UCSD-AML1 (cell line): Measurements from ENCODE around the gene SUSD3.

Experiments used
- DNase-seq: peaks from one replicate; lab custom pipeline; 2025; ENCODE audit not compliant: unreplicated experiment; lab: John Stamatoyannopoulos, UW

SUSD3 gene

DNA sequence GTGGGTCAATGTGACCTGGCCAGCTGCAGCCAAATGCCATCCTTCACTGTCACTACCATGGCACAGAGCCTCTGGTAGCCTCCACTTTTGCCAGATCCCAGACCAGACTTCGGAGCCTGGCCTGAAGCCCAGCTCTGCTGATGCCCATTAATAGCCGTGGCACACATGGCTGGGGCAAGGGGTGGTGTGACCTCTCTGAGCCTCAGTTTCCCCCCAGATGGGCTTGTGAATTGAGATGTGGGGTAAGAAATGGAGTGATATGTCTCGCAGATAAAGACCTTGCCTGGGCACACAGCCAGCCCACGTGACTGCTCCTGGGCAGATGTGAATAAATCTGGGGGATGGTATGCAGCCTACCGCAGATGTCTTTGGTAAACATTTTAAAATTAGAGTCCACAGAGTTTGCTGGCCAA, 13.9 kb downstream of the SUSD3 start:
- DNase-seq: no peak

DNA sequence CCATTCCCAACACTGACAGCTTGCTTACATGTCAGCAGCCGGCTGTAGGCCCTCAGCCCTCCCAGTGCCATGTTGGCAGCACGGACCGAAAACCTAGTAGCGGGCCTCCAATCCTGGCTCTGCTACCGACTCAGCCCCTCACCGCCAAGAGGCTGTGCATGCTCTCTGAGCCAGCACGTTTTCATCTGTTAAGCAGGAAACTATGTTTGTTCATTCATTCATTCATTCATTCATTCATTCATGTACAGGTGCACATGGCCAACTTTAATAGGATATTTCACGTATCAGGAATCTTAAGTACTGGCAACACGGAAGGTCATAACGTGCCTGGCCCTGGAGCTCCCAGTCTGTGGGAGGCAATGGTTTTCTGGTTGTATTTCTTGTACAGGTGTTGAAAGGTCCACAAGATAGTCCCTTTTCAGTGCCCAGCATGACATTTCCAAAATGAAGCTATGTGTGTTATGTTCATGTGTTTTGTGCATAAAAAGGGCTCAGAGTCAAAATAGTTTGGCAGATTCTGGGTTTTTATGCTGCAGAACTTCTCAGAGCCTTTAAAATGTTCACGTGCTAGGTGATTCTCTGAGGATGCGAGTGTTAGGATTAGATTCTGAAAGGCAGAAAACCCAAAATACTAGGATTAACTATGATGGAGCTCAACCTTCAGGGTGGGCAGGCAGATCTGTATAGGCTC, 17.7 kb downstream of the SUSD3 start:
- DNase-seq: no peak

DNA sequence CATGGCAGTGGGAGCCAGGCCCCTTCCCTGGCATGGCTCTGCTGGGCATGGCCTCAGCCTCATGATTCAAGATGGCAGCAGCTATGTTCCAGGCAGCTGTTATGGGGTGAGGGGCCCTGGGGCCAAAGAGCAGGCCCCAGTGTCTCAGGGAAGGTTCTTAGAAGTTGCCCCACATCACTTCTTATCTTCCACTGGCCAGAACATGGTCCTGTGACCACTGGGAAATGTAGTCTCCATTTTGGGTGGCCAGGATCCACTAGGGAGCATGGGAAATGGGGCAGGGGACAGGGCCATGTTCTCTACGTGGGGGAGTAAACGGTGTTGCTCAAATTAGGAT, 18.3 kb downstream of the SUSD3 start:
- no peak for DNase-seq

DNA sequence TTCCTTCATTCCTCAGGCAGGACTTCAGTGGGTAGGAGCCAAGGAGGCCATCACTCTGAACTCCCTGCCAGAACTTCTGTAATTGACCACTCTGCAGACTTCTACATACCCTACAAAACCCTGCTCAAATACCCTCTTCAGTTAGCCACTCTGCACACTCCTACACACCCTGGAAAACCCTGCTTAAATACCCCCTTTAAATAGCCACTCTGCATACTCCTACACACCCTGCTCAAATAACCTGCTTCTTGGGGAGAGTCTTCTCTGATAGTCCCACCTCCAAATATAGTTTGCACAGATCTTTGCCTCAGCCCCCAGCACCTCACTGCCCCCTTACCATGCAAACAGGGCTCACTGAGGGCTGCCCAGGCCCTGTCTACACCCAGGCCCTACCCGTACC, 18.9 kb downstream of the SUSD3 start:
- DNase-seq: no peak

DNA sequence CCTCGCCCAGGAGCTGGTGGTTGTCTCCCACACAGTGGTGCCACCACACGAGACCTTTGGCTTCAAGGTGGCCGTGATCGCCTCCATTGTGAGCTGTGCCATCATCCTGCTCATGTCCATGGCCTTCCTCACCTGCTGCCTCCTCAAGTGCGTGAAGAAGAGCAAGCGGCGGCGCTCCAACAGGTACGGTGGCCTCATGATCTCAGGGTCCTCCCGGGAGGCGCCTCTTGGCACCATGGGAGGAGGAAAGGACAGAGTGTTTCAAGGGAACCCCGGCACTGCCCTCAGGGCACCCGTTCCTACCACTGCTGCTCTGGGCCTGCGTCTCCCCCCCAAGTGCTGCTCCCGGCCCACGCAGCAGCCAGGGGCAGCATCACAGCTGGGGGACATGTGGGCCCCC, 19.3 kb downstream of the SUSD3 start:
- DNase-seq: no peak

DNA sequence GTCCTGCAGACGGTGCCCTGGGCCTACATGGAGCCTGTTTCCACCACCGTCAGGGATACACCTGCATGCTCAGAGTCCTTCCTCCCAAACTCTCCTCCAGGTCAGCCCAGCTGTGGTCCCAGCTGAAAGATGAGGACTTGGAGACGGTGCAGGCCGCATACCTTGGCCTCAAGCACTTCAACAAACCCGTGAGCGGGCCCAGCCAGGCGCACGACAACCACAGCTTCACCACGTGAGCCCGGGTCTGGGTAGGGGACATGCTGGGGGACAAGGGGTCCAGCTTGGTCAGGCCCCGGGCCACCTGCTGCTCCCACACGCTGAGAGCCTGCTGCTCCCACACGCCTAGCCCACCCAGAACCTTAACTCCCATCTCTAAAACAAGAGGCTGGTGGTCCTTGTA, 20.9 kb downstream of the SUSD3 start:
- no peak for DNase-seq

DNA sequence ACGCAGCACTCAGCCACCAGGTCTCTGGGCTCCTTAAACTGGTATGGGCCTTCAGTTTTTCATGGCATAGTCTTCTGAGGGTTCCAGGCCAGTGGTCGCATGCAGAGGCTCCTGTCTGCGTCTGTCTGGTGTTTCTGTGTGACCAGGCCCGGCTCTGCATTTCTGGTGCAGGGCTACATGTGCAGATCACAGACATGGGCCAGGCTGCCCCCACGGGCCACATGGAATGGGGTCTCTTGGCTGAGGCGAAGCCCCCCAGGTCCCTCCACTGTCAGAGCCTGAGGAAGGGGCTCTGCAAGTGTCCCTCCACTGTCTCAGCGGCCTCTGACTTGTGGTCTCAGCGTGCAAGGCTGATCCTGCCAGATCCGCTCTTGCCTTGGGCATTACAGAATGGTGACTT, 21.9 kb downstream of the SUSD3 start:
- no peak for DNase-seq

DNA sequence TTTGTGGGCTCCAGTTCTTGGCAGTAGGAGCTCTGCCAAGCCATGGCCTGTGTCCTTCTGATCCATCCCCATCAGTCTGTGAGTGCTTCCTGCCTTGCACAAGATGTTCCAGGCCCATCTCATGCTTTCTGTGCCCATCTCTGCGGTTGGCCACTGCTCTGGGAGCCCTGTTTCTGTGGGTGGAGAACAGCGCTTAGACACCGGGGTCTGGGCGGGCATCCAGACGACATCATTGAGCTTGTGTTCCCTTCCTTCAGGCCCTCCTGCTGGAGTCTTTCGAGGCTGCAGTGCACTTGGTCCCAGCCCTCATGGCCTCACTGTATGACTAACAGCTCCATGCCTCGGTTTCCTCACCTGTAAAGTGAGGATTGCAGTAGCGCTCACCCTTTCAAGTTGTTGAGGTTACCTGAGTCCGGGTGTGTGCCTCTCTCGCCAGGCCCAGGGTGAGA, 22.6 kb downstream of the SUSD3 start:
- no peak for DNase-seq

DNA sequence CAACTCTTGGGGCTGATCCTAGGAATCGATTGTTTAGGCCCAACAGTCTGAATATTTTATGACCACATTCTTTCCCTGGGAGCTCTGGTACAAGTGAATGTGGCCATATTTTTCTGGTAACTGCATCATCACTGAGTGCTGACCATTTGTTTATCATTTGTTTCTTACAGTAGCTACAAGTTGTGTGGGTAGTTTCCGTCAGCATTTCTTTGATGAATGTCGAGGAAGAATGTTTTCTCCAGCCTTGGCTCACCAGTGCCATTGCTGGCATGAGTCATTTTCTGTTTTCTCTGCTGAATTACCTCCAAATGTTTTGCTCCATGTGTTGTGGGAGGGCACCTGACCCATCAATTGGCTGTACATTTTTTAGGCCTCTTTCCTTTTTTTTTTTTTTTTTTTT, 23.4 kb downstream of the SUSD3 start:
- no peak for DNase-seq

DNA sequence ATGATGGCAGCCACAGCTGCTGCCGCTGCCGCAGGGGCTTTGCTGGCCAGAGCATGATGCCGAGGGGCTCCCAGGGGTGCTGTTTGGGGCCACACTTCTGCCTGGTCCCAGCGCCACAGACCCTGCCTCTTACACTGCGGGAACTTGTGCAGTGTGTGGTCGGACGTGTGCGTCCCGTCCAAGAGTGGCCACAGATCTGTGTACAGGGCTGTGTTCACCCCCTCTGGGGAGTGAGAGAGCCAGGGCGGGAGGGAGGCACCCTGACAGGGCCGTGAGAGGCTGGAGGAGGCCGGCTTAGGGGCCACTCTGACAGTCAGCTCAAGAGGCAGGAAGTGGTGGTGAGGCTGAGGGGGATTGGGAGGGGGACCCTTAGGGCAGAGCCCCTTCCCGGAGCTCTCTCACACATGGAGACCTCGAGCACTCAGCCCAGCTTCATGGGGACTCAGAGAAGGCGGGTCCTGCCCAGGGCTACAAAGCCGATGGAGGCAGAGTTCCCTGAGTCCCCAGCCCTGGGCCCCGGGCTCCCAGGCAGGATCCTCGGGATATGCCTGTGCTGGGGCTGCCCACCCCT, 24.4 kb downstream of the SUSD3 start:
- no peak for DNase-seq

DNA sequence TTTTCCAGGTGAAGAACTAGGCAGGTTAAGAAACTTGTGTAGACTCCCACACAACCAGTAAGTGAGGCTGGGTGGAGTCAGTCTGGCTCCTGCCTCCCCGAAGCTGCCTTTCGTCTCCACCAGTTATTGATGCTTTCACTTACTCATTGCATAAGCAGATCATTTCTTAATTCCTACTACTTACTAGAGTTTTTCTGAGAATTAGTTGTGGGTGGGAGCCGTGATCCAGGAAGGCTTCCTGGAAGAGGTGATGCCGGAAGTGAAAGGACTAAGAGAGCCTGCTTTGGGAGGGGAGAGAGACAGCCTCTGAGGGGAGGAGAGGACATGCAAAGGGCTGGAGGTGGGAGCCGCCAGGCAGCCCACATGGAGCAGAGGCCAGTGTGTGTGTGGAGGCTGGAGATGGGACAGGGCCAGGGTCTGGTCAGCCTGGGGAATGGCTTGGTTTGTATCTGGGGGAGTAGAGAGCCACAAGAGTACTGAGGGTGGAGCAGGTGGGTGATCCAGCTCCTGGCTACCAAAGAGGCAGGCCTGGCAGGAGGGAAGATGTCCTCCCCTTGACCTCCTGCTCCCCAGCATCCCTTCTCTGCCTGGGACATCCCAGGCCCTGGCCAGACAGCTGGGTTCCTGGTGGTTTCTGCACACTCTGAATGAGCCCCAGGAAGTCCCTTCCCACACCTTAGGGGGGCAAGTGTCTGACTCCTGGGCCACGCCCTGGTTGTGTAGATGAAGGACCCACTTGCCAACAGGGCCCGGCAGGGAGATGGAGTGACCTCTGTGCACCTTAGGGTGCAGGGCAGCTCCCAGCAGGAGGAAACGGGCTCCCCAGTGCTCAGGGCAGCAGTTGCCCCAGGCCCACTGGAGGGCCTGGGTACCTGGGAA, 25.3 kb downstream of the SUSD3 start:
- no peak for DNase-seq

DNA sequence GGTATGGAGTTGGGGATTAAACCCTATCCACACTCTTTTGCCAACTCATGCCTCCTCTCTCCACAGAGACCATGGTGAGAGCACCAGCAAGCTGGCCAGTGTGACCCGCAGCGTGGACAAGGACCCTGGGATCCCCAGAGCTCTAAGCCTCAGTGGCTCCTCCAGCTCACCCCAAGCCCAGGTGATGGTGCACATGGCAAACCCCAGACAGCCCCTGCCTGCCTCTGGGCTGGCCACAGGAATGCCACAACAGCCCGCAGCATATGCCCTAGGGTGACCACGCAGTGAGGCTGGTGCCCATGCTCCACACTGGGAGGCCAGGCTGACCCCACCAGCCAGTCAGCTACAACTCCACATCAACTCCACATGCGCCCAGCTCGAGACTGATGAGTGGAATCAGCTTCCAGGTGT, 26.0 kb downstream of the SUSD3 start:
- no peak for DNase-seq

DNA sequence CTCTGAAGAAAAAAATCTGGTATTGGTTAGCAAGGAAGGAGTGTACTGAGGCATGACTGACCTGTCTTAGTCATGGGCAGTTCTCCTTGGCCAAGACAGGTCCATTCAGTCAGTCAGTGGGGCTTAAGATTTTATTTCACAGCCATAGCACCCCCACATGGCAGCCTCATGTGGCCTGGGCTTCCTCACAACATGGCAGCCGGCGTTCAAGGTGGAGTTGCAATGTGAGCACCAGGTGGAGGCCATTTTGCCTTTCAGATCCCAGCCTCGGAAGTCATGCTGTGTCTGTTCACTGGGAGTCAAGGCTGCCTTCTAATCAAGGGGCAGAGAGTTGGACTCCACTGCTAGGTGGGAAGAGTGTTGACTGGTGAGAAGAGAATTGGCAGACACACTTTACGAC, 27.2 kb downstream of the SUSD3 start:
- DNase-seq: no peak

DNA sequence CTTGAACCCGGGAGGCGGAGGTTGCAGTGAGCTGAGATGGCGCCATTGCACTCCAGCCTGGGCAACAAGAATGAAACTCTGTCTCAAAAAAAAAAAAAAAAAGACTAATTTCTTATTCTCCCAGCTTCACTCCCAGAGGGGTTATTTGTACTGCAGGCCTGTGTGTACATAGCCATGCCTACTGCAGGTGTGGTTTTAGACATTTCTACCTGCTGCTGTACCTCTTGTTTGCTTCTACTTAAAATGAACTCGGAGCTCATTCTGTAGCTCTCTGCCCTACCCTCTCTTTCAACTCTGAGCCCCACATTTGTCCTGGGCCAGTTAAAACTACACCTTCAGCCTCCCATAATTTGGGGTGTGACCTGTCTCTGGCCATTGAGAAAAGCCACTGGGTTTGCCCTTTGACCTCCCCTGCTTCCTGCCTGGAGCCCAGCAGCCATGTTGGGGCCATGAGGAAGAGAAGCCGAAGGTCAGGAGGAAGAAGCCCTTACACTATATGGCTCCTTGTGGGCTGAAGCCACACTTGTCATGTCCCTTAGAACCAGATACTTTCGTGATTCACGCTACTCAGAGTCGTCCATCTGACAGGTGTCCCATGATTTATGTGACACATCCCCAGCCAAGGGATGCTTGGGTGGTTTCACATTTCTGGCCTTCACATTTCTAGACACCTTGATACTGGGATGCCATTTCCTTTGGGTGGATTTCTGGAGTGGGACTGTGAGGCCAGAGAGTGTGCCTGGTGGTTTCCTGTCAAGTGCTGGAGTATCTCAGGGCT, 28.1 kb downstream of the SUSD3 start:
- no peak for DNase-seq

DNA sequence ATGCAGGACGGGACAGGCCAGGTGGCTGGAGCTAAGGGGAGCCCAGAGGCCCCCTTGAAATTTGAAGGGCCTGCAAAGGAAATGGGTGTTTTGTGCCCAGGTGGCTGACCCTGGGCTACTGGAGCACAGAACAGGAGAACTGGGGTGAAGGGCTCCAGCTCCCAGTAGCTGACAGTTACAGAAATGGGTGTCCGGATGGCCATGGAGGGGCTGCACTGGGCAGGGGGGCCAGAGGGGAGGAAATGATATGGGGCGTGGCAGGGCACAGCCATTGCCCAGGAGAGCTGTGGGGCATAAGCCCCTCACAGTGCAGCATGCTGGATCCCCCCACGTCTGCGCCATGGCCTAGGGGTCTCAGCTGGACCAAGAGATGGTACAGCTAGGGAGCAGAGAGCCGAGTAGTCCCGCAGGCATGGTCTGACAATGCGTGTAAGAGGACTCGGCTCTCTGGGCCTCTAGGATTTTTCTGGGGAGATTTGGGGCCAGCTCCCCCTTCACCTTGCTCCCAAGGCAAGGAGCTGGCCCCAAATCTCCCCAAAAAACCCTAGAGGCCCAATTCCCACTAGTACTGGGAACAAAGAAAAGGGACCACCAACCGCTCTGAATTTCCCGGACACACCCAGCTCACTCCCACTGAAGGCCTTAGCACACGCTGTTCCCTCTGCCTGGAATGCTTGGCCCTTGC, 29.6 kb downstream of the SUSD3 start:
- no peak for DNase-seq

DNA sequence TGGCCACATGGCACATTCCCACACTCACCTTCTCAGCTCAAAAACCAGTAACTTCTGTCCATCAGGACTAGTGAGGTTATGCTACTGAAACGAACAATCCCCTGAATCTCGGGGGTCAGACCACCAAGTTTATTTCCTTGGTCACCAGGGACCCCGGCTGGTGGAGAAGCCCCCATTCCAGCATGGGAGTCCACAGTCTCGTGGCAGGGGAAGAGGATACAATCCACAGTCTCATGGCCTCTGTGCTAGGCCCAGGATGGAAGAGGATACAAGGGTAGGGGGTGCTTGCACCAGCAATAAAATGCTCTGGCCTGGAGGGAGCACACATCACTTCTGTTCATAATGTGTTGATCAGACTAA, 30.1 kb downstream of the SUSD3 start:
- no peak for DNase-seq

DNA sequence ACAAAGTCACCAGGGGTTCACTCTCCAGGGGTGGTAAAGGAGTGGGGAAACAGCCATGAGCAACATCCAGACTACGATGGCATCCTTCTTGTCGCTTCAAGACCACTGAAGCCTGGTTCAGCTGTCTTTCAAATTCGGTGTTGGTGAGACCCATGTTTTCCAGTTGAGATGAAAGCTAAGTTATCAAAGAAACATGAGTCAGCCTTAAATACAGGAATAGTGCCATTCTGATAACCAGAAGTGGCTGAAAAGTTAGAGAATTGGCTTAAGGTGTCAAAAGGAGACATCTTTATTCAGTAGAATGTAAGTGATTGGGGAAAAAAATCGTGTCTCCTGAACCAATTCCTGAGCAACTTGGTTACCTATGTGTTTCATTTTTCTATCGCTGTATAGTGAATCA, 30.5 kb downstream of the SUSD3 start:
- no peak for DNase-seq

DNA sequence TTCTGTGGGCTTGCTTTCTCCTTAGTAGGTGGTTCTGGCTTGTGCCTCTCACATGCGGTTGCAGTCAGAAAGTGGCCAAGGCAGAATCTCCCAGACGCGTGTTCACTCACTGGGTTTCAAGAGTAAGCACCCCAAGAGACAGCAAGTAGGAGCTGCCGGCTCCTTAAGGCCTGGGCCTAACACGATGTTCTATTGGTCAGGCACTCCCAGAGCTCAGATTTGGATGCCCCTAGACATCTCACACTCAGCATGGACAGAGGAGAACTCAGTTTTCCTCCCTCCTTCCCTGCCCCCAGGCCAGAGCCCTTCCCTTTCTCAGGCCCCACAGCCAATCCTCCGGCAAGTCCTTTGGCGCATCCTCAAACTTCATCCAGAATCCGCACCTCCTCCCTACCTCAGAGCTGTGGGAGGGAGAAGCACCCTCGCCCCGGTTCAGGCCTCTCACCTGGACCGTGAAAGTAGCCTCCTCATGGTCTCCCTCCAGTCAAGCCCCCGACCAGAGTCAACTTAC, 31.0 kb downstream of the SUSD3 start:
- no peak for DNase-seq

DNA sequence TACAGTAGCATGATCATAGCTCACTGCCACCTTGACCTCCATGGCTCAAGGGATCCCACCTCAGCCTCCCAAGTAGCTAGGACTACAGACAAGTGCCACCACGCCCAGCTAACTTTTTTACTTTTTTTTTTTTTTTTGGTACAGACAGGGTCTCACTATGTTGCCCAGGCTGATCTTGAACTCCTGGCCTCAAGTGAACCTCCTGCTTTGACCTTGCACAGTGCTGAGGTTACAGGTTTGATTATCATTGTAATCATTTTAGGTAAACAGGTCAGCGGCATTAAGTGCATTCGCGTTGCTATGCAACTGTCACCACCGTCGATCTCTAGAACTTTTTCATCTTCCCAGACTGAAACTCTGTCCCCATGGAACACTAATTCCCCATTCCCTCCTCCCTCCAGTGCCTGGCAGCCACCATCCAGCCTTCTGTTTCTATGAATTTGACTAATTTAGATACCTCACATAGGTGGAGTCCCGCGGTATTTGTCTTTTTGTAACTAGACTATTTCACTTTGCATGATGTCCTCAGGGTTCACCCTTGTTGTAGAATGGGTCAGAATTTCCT, 31.7 kb downstream of the SUSD3 start:
- no peak for DNase-seq

DNA sequence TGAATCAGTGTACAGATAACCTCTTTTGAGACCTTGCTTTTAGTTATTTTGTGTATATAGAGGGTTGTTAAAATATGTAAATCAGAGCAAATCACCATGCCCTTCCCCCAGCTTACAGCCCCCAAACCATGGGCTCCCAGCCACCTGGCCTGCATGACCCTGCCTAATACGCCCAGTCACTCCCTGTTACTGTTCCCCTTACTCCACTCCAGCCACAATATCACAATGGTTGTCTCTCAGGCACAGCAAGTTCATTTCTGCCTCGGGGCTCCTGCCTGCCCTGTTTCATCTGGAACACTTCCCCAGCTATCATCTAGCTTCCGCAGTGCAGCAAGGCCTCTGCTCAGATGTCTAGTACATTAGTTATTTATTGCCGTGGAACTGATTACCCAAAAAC, 32.6 kb downstream of the SUSD3 start:
- no peak for DNase-seq
